Measurements from ENCODE around the gene MAGIX.

The MAGIX gene

GRCh38 chrX:49204709-49205108 is 42.2 kb downstream of the MAGIX start:
- DNase-seq (ENCODE audit: low read depth in 2 of 2), result no peak

GRCh38 chrX:49205443-49205842 is 42.9 kb downstream of the MAGIX start:
- DNase-seq (ENCODE audit: low read depth in 2 of 2), result no peak

- DNase-seq (ENCODE audit: low read depth in 2 of 2), result no peak
Measured at GRCh38 chrX:49206543-49206942, 44.0 kb downstream of the MAGIX start.

GRCh38 chrX:49208399-49208798 is 45.8 kb downstream of the MAGIX start:
- DNase-seq (ENCODE audit: low read depth in 2 of 2), result no peak

- DNase-seq (ENCODE audit: low read depth in 2 of 2), result no peak
Measured at GRCh38 chrX:49209434-49210251, 47.1 kb downstream of the MAGIX start.

GRCh38 chrX:49210406-49210805 is 47.8 kb downstream of the MAGIX start:
- DNase-seq (ENCODE audit: low read depth in 2 of 2), result no peak

GRCh38 chrX:49211074-49211473 is 48.5 kb downstream of the MAGIX start:
- DNase-seq (ENCODE audit: low read depth in 2 of 2), result no peak

GRCh38 chrX:49212209-49212608 is 49.7 kb downstream of the MAGIX start:
- DNase-seq (ENCODE audit: low read depth in 2 of 2), result no peak

GRCh38 chrX:49212861-49213260 is 50.3 kb downstream of the MAGIX start:
- DNase-seq (ENCODE audit: low read depth in 2 of 2), result no peak

GRCh38 chrX:49214416-49214815 is 51.9 kb downstream of the MAGIX start:
- no peak for DNase-seq (ENCODE audit: low read depth in 2 of 2)

GRCh38 chrX:49214996-49215526 is 52.5 kb downstream of the MAGIX start:
- DNase-seq (ENCODE audit: low read depth in 2 of 2), result no peak

Measured in stimulated activated CD4-positive, alpha-beta T cell treated with anti-CD3 and anti-CD28 coated beads, Interleukin-15, amount 100 ng/mL, for 48 hours (primary cell).